Stimulated activated CD8-positive, alpha-beta memory T cell treated with anti-CD3 and anti-CD28 coated beads, Interleukin-15, amount 100 ng/mL, for 24 hours (primary cell): ENCODE measurements around the gene THBD.

Experiments used
- DNase-seq: peaks from one replicate; pipeline ENCODE4 v3.0.0-alpha.2; 2020; ENCODE audit warnings: low read depth

The THBD gene

GRCh38 chr20:23084845-23085365, 35.4 kb upstream of the THBD start:
- DNase-seq, result no peak

DNA sequence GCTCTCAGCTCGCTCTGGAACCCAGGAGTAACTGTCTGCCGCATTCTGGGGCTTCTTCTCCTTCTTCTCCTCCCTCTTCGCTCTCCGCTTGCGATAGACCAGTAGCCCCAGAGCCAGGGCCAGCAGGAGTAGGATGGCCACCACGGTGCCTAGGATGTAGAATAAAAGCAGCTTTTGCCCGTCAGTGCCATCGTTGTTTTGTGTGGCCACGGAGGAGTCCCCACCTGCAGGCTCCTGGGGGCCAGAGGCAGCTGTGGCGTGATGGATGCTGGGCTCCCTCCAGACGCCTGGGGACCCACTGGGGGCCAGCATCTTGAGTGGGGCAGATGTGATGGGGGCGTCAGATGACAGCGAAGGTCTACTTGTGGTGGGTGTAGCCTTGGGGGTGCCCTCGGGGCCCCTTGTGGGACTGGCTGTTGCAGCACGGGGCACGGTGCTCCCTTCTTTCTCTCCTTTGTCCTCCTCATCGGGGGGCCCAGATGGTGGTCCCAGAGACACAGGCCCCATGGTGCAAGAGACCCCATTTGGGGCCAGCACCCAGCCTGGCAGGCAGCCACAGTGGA, 34.9 kb upstream of the THBD start:
- DNase-seq, result no peak

- DNase-seq, result no peak
These were observed 34.2 kb upstream of the THBD start for GRCh38 chr20:23083553-23084220.

DNA sequence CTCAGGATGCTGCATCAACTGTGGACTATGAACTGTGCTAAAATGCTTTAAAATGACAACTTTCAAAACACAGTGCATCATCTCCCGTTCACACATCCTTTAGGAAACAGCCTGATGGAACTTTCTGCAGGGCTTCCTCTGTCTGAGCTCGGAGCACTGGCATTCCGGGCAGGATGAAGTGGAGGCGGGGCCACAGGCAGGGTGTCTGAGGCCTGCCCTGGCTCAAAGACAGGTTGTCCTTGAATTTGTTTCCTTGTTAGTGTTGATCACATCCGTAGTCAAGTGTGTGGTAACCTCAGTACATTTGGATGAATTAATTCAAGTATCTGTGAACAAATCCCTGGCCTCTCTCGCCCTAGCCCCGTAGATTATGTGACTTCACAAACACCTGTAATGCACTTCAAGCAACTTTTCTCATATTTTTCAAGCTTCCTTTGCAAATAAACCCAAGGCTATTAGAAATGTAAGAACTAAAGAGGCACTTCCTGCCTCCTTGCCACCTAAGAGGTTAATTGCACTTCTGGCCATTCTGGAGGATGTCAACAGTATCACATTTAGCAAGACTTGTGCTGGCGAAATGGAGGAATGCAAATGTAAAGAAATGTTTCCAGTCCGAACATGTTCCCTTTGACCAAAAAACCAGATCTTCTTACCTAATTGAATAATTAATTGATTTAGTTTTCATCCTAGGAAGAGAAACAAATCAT, 33.5 kb upstream of the THBD start:
- no peak for DNase-seq

DNA sequence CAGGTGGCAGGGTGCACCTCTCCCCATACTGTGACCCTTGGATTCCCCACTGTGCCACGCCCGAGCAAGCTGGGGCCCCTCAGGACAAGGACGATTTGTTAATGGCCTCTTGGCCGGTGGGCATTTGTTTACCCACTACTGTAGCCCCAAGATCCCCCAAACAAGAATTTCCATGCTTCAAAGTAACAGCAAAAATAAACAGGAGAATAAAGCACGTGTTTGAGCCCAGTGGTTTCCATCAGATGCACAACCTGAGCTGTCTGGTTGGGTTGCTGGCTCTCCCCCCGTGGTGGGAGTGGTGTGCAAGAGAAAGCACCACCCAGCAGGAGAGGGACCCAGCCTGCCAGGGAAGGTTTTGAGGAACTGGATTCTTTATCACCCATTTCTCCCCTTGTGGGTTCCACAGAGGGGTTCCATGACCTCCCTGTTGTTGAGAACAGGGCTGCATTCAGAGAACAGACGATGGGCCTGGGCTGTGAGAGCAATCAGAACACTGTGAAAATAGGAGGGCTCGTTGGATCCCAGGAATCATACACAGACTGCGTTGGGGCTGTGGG, 31.9 kb upstream of the THBD start:
- no peak for DNase-seq

- DNase-seq, result no peak
These were observed 31.0 kb upstream of the THBD start for GRCh38 chr20:23080521-23080920.

DNA sequence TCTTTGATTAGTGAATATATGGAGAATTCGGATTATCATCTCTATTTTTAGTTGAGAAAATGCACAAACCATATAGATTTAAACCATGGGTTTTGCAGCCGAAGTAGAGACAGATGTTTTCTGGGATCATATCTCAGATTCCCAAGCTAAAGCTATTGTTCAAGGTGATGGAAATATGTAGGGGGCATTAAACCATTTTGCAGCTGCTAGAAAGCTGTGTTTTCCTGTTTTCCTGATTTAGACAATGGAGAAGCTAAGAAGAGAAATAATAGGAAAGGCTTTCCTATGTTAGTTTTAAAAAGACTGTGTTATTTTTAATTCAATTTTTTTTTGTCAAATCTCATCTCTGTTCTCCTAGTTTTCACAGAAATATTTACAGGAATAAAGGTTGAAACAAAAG, 30.5 kb upstream of the THBD start:
- DNase-seq, result no peak

GRCh38 chr20:23079016-23079351, 29.5 kb upstream of the THBD start:
- DNase-seq, result no peak

DNA sequence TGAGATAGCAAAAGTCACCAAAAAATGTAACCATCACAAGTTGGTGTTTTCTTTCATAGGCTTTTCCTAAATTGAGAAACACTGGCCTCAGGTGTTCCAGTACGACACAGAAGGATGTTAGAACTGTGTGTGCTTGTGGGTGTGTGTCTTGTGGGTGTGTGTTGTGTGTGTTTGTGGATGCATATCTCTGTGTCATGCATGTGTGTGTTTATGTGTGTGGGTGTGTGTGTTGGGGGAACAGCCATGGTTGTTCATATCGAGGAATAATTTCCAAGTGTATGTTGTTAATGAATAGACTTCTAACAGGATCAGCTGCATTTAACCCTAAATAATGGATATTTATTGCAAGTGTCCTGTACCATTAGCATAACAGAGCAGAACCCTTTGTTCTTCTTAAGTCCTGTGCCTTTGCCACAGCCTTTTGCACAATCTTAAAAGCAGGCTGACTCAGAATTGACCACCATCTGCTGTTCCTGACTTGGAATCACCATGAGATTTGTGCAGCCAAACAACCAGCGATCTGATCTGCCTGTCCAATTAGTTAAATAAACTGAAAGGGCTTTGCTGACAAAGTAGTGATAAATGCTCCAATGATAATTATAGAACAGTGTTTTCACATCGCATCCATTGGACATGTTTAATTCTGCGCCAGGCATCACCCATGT, 29.0 kb upstream of the THBD start:
- DNase-seq, result no peak

- DNase-seq, result no peak
These were observed 27.8 kb upstream of the THBD start for GRCh38 chr20:23077277-23077676.

GRCh38 chr20:23074052-23074451, 24.6 kb upstream of the THBD start:
- no peak for DNase-seq

GRCh38 chr20:23072892-23073586, 23.6 kb upstream of the THBD start:
- DNase-seq, result no peak

DNA sequence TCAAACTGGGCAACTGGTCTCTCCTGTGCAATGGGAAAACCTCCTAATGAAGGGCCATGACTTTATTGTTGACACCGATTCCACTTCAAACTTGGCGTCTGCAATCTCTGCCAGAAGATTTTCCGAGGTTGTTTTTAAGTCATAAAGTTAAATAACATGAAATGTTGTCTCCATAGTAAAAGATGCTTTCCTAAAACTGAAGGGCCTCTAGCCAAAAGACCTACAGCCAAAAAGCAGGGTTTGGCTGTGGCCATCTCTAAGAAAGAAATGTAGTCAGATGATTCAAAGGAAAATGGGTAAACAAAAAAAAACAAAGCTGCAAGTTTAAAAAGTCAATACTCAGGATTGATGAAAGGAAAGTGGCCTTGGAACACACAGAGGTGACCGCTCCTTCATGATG, 22.5 kb upstream of the THBD start:
- DNase-seq, result no peak

GRCh38 chr20:23071398-23071797, 21.9 kb upstream of the THBD start:
- no peak for DNase-seq

DNA sequence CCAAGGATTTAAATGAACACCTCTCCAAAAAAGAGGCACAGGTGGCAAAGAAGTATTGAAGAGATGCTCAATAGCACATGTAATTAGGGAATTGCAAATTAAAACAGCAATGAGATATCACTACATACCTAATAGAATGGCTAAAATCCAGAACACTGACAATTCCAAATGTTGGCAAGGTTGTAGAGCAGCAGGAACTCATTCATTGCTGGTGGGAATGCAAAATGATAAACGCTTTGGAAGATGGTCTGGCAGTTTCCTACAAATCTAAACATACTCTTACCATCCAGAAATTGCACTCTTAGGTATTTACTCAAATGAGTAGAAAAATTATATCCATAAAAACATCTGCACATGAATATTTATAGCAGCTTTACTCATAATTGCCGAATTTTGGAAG, 19.6 kb upstream of the THBD start:
- no peak for DNase-seq

GRCh38 chr20:23068283-23068682, 18.8 kb upstream of the THBD start:
- no peak for DNase-seq

DNA sequence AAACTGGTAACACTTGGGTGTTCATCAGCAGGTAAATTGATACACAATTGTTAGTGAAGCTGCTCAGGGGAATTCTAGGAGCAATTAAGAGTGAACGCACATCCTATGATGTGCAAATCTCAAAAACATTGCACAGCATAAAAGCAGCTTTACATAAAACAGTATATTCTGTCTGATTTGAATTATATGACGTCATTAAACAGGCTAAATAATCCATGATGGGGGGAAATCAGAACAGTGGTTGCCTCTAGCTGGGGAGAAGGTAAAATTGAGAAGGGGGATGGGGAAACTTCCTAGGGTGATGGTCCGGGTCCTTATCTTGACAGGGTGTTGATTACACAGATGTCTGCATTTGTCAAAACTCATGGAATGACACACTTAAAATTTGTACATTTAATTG, 17.3 kb upstream of the THBD start:
- DNase-seq, result no peak

DNA sequence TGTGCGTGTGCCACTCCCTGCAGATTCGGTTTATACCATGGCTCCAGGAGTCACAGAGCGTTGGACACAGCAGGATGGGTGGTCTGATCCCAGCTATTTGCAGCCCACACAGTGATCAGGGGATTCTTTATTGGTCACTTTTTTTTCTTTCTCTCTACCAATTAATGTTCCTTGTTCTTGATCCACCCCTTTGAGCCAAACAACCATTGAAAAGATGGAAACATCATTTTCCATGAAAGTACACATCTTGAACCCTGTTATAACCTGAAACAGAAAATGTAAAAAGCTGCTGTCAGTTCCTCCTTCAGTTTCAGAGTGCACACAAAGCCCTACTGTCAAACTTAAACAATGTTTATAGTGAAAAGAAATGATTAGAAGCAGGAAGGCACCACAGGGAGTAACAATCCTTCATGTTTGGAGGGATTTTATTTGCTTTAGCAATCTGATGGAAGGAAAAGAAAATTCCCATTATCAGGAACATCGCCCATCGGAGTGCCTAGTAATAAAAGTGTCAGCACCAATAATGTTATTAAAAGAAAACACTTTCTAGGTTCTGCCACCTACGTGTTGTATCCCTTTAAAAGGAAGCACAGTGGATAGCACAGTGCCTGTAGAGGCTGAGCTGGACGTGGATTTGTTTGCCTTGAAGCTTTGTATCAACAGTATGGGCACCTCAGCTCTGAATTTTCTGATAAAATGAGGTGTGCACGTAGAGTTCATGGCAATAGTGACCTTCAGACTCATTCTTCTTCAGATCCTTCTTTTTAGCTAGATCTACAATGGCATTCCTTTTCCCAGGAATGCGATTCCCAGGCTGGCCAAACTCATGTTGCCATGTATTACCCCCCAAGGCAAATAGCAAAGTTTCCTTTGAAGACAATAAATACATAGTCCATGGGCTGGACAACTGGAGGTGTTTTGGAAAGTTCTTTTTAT, 16.1 kb upstream of the THBD start:
- no peak for DNase-seq

GRCh38 chr20:23063581-23063980, 14.1 kb upstream of the THBD start:
- no peak for DNase-seq

GRCh38 chr20:23063168-23063567, 13.7 kb upstream of the THBD start:
- no peak for DNase-seq

GRCh38 chr20:23062632-23063031, 13.2 kb upstream of the THBD start:
- no peak for DNase-seq
